Neural progenitor cell (in vitro differentiated cells): ENCODE data around the gene DNASE1L3. TPM values are rescaled to one million over a fixed set of nuclear protein-coding genes. Genes with fewer than 3 reads are reported as not detected.
"Not testable (repeated sequence)": the region's sequence is repeated elsewhere in the genome, so short reads cannot be mapped to it uniquely, and the experiment has no call there.

Experiments
- DNase-seq: peaks from one replicate; pipeline ENCODE4 v3.0.0-alpha.2; 2016; ENCODE audit warnings: low spot score
- H2AFZ ChIP-seq: fragments of 200-600 bp; sonication (generic); replicated peaks from 2 replicates; pipeline ENCODE4 v1.6.1; 2016; ENCODE audit warnings: antibody characterized with exemption
- H3F3A ChIP-seq: fragments of 200-600 bp; sonication (generic); 2 replicates; pipeline ENCODE4 v1.6.1; 2016; ENCODE audit warnings: antibody characterized with exemption, low read depth
- H3K27ac ChIP-seq: fragments of 200-600 bp; sonication (generic); 2 replicates; pipeline ENCODE4 v1.5.1; 2016; ENCODE audit warnings: mild to moderate bottlenecking
- H3K27me3 ChIP-seq: fragments of 200-600 bp; sonication (generic); 2 replicates; pipeline ENCODE4 v1.6.1; 2016; ENCODE audit warnings: mild to moderate bottlenecking, moderate library complexity
- H3K36me3 ChIP-seq: fragments of 200-600 bp; sonication (generic); 2 replicates; pipeline ENCODE4 v1.5.1; 2016
- H3K4me1 ChIP-seq: fragments of 200-600 bp; sonication (generic); 2 replicates; pipeline ENCODE4 v1.6.1; 2016; ENCODE audit warnings: mixed run types
- H3K4me2 ChIP-seq: fragments of 200-600 bp; sonication (generic); 2 replicates; pipeline ENCODE4 v1.6.1; 2016
- H3K4me3 ChIP-seq: fragments of 200-600 bp; sonication (generic); 2 replicates; pipeline ENCODE4 v1.5.1; 2016
- H3K79me2 ChIP-seq: fragments of 200-600 bp; sonication (generic); 2 replicates; pipeline ENCODE4 v1.6.1; 2016; ENCODE audit warnings: low read depth
- H3K9ac ChIP-seq: fragments of 200-600 bp; sonication (generic); 2 replicates; pipeline ENCODE4 v1.6.1; 2016
- H3K9me3 ChIP-seq: fragments of 200-600 bp; sonication (generic); 2 replicates; pipeline ENCODE4 v1.5.1; 2016; ENCODE audit warnings: low read depth
- H4K20me1 ChIP-seq: fragments of 200-600 bp; sonication (generic); 2 replicates; pipeline ENCODE4 v1.6.1; 2016; ENCODE audit warnings: low read depth
- H3K27ac Mint-ChIP-seq: 3 replicates; pipeline ENCODE4 v1.8.0; 2021; ENCODE audit warnings: mixed read lengths
- H3K27me3 Mint-ChIP-seq: 2 replicates; pipeline ENCODE4 v1.8.0; 2022; ENCODE audit warnings: low read depth, mild to moderate bottlenecking, inconsistent platforms, moderate library complexity, mixed read lengths; ENCODE audit not compliant: insufficient read depth
- H3K36me3 Mint-ChIP-seq: 3 replicates; pipeline ENCODE4 v1.8.0; 2021; ENCODE audit warnings: mixed read lengths
- H3K4me1 Mint-ChIP-seq: 3 replicates; pipeline ENCODE4 v1.8.0; 2021; ENCODE audit warnings: mixed read lengths
- H3K4me3 Mint-ChIP-seq: 3 replicates; pipeline ENCODE4 v1.8.0; 2021; ENCODE audit warnings: mild to moderate bottlenecking, moderate library complexity, mixed read lengths
- H3K9me3 Mint-ChIP-seq: 3 replicates; pipeline ENCODE4 v1.8.0; 2020; ENCODE audit warnings: mixed read lengths
- EZH2 ChIP-seq: fragments of 200-600 bp; sonication (generic); IDR thresholded peaks from 2 replicates; pipeline ENCODE4 v1.6.1; 2017; ENCODE audit warnings: antibody characterized with exemption, mild to moderate bottlenecking, moderate library complexity
- EZH2phosphoT487 ChIP-seq: fragments of 200-600 bp; sonication (generic); IDR thresholded peaks from 2 replicates; pipeline ENCODE4 v1.6.1; 2017; ENCODE audit warnings: antibody characterized with exemption
- total RNA-seq: library from RNA; depleted of rRNA; stranded (reverse); fragments of >200 nt; gene quantifications from 2 replicates; pipeline ENCODE4 v1.2.3, GENCODE V29; 2015; ENCODE audit warnings: low replicate concordance
- TF ChIP-seq, protein P1 (sequence below): fragments of 200-600 bp; sonication (generic); IDR thresholded peaks from 2 replicates; pipeline ENCODE4 v1.5.1; 2017; ENCODE audit warnings: antibody characterized with exemption, mild to moderate bottlenecking

DNASE1L3 gene
- total RNA-seq, 1 donor from 2014 or later, result not detected

GRCh38 chr3:58246148-58247047 is 35.6 kb upstream of the DNASE1L3 start:
- H3K27ac ChIP-seq, result no peak overlapping the region
- H4K20me1 ChIP-seq, result no peaks in the 10 kb centered on the region
- DNase-seq, result no peak
- peaks cover 42% of the 10 kb centered on the region for H3F3A ChIP-seq
- no peaks in the 10 kb centered on the region for H3K36me3 ChIP-seq
- Mint-ChIP-seq H3K9me3 (no peaks in the 10 kb centered on the region), H3K4me1 (peaks cover 44% of the 10 kb centered on the region), H3K27me3 (no peaks in the 10 kb centered on the region), H3K4me3 (no peak overlapping the region), H3K36me3 (no peaks in the 10 kb centered on the region), H3K27ac (peak overlapping the region; percentile 22)
- H3K4me1 ChIP-seq, result peaks cover 43% of the 10 kb centered on the region
- peak overlapping the region; percentile 45 for H3K4me2 ChIP-seq
- TF ChIP-seq EZH2 (no peak), EZH2phosphoT487 (no peak)
- TF ChIP-seq, protein P1, sequence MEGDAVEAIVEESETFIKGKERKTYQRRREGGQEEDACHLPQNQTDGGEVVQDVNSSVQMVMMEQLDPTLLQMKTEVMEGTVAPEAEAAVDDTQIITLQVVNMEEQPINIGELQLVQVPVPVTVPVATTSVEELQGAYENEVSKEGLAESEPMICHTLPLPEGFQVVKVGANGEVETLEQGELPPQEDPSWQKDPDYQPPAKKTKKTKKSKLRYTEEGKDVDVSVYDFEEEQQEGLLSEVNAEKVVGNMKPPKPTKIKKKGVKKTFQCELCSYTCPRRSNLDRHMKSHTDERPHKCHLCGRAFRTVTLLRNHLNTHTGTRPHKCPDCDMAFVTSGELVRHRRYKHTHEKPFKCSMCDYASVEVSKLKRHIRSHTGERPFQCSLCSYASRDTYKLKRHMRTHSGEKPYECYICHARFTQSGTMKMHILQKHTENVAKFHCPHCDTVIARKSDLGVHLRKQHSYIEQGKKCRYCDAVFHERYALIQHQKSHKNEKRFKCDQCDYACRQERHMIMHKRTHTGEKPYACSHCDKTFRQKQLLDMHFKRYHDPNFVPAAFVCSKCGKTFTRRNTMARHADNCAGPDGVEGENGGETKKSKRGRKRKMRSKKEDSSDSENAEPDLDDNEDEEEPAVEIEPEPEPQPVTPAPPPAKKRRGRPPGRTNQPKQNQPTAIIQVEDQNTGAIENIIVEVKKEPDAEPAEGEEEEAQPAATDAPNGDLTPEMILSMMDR, result no peak
- no peaks in the 10 kb centered on the region for H3K9me3 ChIP-seq
- no peaks in the 10 kb centered on the region for H3K27me3 ChIP-seq
- H3K9ac ChIP-seq, result no peak overlapping the region
- no peak overlapping the region for H3K4me3 ChIP-seq
- no peak overlapping the region for H2AFZ ChIP-seq
- H3K79me2 ChIP-seq, result peaks cover 36% of the 10 kb centered on the region

DNA sequence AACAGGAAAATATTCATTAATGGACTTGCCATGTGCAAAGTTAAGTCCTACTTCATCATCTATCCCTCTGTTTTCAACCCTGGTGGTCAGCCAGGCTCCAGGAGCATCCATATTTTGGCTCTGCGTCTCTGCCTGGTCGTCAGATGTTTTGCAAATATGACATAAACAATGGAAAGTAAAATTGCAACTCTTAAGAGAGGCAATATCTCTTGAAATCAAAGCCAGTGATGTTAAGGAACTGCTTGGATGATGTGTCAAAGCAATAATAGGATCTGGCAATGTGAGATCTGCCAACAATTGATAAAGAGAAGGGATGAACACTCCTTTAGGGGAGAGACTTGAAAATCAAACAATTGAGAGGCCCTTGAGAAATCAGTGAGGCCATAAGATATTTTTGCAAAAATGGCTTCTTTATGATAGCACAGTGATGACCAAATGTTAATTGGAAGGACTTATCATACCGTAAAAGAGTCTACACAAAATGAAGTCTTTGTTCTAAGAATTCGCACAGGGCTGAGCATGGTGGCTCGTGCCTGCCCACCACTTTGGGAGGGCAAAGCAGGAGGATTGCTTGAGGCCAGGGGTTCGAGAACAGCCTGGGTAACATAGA is 33.3 kb upstream of the DNASE1L3 start:
- H3K9ac ChIP-seq, result no peak overlapping the region
- TF ChIP-seq EZH2phosphoT487, result no peak
- no peak for TF ChIP-seq EZH2
- TF ChIP-seq, protein P1, result no peak
- Mint-ChIP-seq H3K27me3 (no peaks in the 10 kb centered on the region), H3K4me1 (peaks cover 23% of the 10 kb centered on the region), H3K27ac (no peak overlapping the region), H3K36me3 (peaks cover 3% of the 10 kb centered on the region), H3K4me3 (no peak overlapping the region), H3K9me3 (no peaks in the 10 kb centered on the region)
- H3K4me2 ChIP-seq, result no peak overlapping the region
- H2AFZ ChIP-seq, result no peak overlapping the region
- H3K36me3 ChIP-seq, result no peaks in the 10 kb centered on the region
- peaks cover 20% of the 10 kb centered on the region for H3F3A ChIP-seq
- DNase-seq, result no peak
- peaks cover 9% of the 10 kb centered on the region for H3K27me3 ChIP-seq
- H3K79me2 ChIP-seq, result peaks cover 43% of the 10 kb centered on the region
- peaks cover 21% of the 10 kb centered on the region for H3K4me1 ChIP-seq
- H3K9me3 ChIP-seq, result no peaks in the 10 kb centered on the region
- H3K27ac ChIP-seq, result no peak overlapping the region
- H3K4me3 ChIP-seq, result no peak overlapping the region
- H4K20me1 ChIP-seq, result peaks cover 6% of the 10 kb centered on the region

DNA sequence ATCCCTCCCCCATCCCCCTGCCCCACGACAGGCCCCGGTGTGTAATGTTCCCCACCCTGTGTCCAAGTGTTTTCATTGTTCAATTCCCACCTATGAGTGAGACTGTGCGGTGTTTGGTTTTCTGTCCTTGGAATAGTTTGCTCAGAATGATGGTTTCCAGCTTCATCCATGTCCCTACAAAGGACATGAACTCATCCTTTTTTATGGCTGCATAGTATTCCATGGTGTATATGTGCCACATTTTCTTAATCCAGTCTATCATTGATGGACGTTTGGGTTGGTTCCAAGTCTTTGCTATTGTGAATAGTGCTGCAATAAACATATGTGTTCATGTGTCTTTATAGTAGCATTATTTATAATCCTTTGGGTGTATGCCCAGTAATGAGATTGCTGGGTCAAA is 32.1 kb upstream of the DNASE1L3 start:
- H3F3A ChIP-seq, H3K27me3 Mint-ChIP-seq, H3K9ac ChIP-seq, H3K27ac Mint-ChIP-seq, H3K9me3 Mint-ChIP-seq, H3K4me3 ChIP-seq, H3K36me3 Mint-ChIP-seq, H3K9me3 ChIP-seq, H3K27ac ChIP-seq, DNase-seq, H3K4me3 Mint-ChIP-seq, H3K4me2 ChIP-seq, H3K36me3 ChIP-seq, H2AFZ ChIP-seq: not testable (repeated sequence)
- peaks cover 19% of the 10 kb centered on the region for H3K27me3 ChIP-seq
- peaks cover 41% of the 10 kb centered on the region for H3K79me2 ChIP-seq
- peaks cover 12% of the 10 kb centered on the region for H4K20me1 ChIP-seq
- H3K4me1 Mint-ChIP-seq, result peaks cover 22% of the 10 kb centered on the region
- peaks cover 11% of the 10 kb centered on the region for H3K4me1 ChIP-seq

DNA sequence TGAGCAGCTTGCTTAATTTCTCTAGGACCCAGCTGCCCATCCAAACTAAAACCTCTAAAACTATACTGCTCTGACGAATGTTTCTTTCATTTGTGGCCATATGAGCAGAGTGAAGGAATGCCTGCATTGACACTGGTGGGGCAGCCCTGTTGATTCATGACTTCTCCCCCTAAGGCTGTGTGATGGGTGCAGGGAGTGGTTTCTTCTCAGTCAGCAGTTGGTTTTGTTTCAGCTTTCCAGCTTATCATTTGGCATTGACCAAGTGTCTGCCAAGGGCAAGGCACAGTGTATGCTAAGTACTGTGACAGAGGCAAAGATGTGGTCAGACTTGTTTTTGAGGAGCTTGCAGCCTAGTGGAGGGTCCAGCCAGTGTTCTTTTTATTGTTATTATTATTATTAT is 31.6 kb upstream of the DNASE1L3 start:
- H3K27me3 ChIP-seq, result peaks cover 19% of the 10 kb centered on the region
- no peak overlapping the region for H3K4me3 ChIP-seq
- no peak overlapping the region for H3K9ac ChIP-seq
- no peak overlapping the region for H3K27ac Mint-ChIP-seq
- H4K20me1 ChIP-seq, result peaks cover 12% of the 10 kb centered on the region
- no peaks in the 10 kb centered on the region for H3K9me3 ChIP-seq
- no peak overlapping the region for H3K4me2 ChIP-seq
- H3K4me3 Mint-ChIP-seq, result no peak overlapping the region
- H2AFZ ChIP-seq, result no peak overlapping the region
- TF ChIP-seq EZH2, result no peak
- TF ChIP-seq EZH2phosphoT487, result no peak
- TF ChIP-seq, protein P1, result no peak
- H3K79me2 ChIP-seq, result peaks cover 36% of the 10 kb centered on the region
- H3K27ac ChIP-seq, result no peak overlapping the region
- no peaks in the 10 kb centered on the region for H3K9me3 Mint-ChIP-seq
- peaks cover 11% of the 10 kb centered on the region for H3K4me1 ChIP-seq
- peaks cover 22% of the 10 kb centered on the region for H3K4me1 Mint-ChIP-seq
- no peaks in the 10 kb centered on the region for H3K36me3 ChIP-seq
- no peak for DNase-seq
- peaks cover 3% of the 10 kb centered on the region for H3K36me3 Mint-ChIP-seq
- peaks cover 9% of the 10 kb centered on the region for H3F3A ChIP-seq
- H3K27me3 Mint-ChIP-seq, result no peaks in the 10 kb centered on the region
